Measurements from ENCODE around the gene USP54.
"Not testable (repeated sequence)": the region's sequence is repeated elsewhere in the genome, so short reads cannot be mapped to it uniquely, and the experiment has no call there.

The USP54 gene

GRCh38 chr10:73590881-73591799 lies at the start of gene USP54:
USP54 (minus strand) TSS chr10:73591342; CDS start chr10:73575658, 15,684 bp downstream.
- DNase-seq (ENCODE audit: low read depth): no peak

- no peak for DNase-seq (ENCODE audit: low read depth)
These were observed 48.1 kb upstream of the USP54 start for GRCh38 chr10:73639286-73639685.

- DNase-seq (ENCODE audit: low read depth): no peak
These were observed 44.6 kb upstream of the USP54 start for GRCh38 chr10:73635781-73636180.

GRCh38 chr10:73634421-73634820 lies 43.3 kb upstream of the USP54 start:
- no peak for DNase-seq (ENCODE audit: low read depth)

- DNase-seq (ENCODE audit: low read depth): no peak
These were observed 38.0 kb upstream of the USP54 start for GRCh38 chr10:73629165-73629564.

GRCh38 chr10:73628405-73628804 lies 37.3 kb upstream of the USP54 start:
- DNase-seq (ENCODE audit: low read depth): no peak

- no peak for DNase-seq (ENCODE audit: low read depth)
These were observed 36.2 kb upstream of the USP54 start for GRCh38 chr10:73627300-73627699.

GRCh38 chr10:73625884-73626752 lies 35.0 kb upstream of the USP54 start:
- peak; percentile 84 for DNase-seq (ENCODE audit: low read depth)

GRCh38 chr10:73625004-73625883 lies 34.1 kb upstream of the USP54 start:
- no peak for DNase-seq (ENCODE audit: low read depth)

GRCh38 chr10:73623056-73623455 lies 31.9 kb upstream of the USP54 start:
- DNase-seq (ENCODE audit: low read depth): no peak

GRCh38 chr10:73620974-73621373 lies 29.8 kb upstream of the USP54 start:
- DNase-seq (ENCODE audit: low read depth): not testable (repeated sequence)

GRCh38 chr10:73617143-73617542 lies 26.0 kb upstream of the USP54 start:
- not testable (repeated sequence) for DNase-seq (ENCODE audit: low read depth)

- DNase-seq (ENCODE audit: low read depth): no peak
These were observed 23.6 kb upstream of the USP54 start for GRCh38 chr10:73614720-73615119.

- DNase-seq (ENCODE audit: low read depth): no peak
These were observed 18.0 kb upstream of the USP54 start for GRCh38 chr10:73609116-73609515.

GRCh38 chr10:73601486-73601921 lies 10.4 kb upstream of the USP54 start:
- DNase-seq (ENCODE audit: low read depth): no peak

GRCh38 chr10:73597346-73597745 lies 6.2 kb upstream of the USP54 start:
- DNase-seq (ENCODE audit: low read depth): no peak

GRCh38 chr10:73593812-73594211 lies 2.7 kb upstream of the USP54 start:
- no peak for DNase-seq (ENCODE audit: low read depth)

- no peak for DNase-seq (ENCODE audit: low read depth)
These were observed 2.0 kb upstream of the USP54 start for GRCh38 chr10:73593110-73593509.

- DNase-seq (ENCODE audit: low read depth): no peak
These were observed 975 bp upstream of the USP54 start for GRCh38 chr10:73591935-73592699.

- no peak for DNase-seq (ENCODE audit: low read depth)
These were observed 1.5 kb downstream of the USP54 start for GRCh38 chr10:73589563-73590126.

- DNase-seq (ENCODE audit: low read depth): no peak
These were observed 2.5 kb downstream of the USP54 start for GRCh38 chr10:73588656-73589055.

Data from stimulated activated CD8-positive, alpha-beta memory T cell treated with anti-CD3 and anti-CD28 coated beads, Interleukin-4, amount 100 ng/mL, for 24 hours (primary cell).